Kidney epithelial cell (primary cell): ENCODE results near the gene CDC42BPA. TPM values are rescaled to one million over a fixed set of nuclear protein-coding genes. Genes with fewer than 3 reads are reported as not detected.
"Not testable (repeated sequence)": the region's sequence is repeated elsewhere in the genome, so short reads cannot be mapped to it uniquely, and the experiment has no call there.

Experiments used
- DNase-seq: peaks from one replicate; pipeline ENCODE4 v3.0.0-alpha.2; 2010; ENCODE audit warnings: low read depth
- H3K27me3 ChIP-seq: 2 replicates; pipeline ENCODE4 v1.6.0; 2011; ENCODE audit warnings: low read length; ENCODE audit not compliant: control insufficient read depth, insufficient read depth
- H3K36me3 ChIP-seq: 2 replicates; pipeline ENCODE4 v1.5.1; 2011; ENCODE audit warnings: low read length; ENCODE audit not compliant: control insufficient read depth, insufficient read depth
- H3K4me3 ChIP-seq: 2 replicates; pipeline ENCODE4 v1.5.1; 2011; ENCODE audit warnings: low read depth, mild to moderate bottlenecking, control low read depth, low read length
- CTCF ChIP-seq: IDR thresholded peaks from 2 replicates; pipeline ENCODE4 v1.5.1; 2011; ENCODE audit warnings: mild to moderate bottlenecking, moderate library complexity, low read length, control low read depth, inconsistent platforms; ENCODE audit not compliant: insufficient read depth, poor library complexity, severe bottlenecking
- total RNA-seq: library from RNA; depleted of rRNA; stranded (reverse); fragments of >200 nt; gene quantifications from 2 replicates; pipeline ENCODE4 v1.2.3, GENCODE V29; 2015

Gene CDC42BPA
- total RNA-seq, 1 donor from 2014 or later: 33.4 TPM

- TF ChIP-seq CTCF: no peak
- peaks cover 1% of the 10 kb centered on the region for H3K36me3 ChIP-seq
- no peak overlapping the region for H3K4me3 ChIP-seq
- no peaks in the 10 kb centered on the region for H3K27me3 ChIP-seq
- DNase-seq: no peak
These were observed 307.6 kb downstream of the CDC42BPA start for GRCh38 chr1:227010645-227011044.

GRCh38 chr1:227009937-227010336, 308.4 kb downstream of the CDC42BPA start:
- H3K4me3 ChIP-seq: no peak overlapping the region
- DNase-seq: no peak
- no peaks in the 10 kb centered on the region for H3K27me3 ChIP-seq
- H3K36me3 ChIP-seq: peaks cover 1% of the 10 kb centered on the region
- TF ChIP-seq CTCF: no peak

GRCh38 chr1:227006226-227006796, 312.0 kb downstream of the CDC42BPA start:
- Histone ChIP-seq H3K27me3 (no peaks in the 10 kb centered on the region), H3K4me3 (no peak overlapping the region), H3K36me3 (peaks cover 1% of the 10 kb centered on the region)
- no peak for TF ChIP-seq CTCF
- DNase-seq: no peak

- TF ChIP-seq CTCF: no peak
- Histone ChIP-seq H3K36me3 (no peaks in the 10 kb centered on the region), H3K4me3 (no peak overlapping the region), H3K27me3 (no peaks in the 10 kb centered on the region)
- DNase-seq: no peak
These were observed 313.5 kb downstream of the CDC42BPA start for GRCh38 chr1:227004796-227005195.

GRCh38 chr1:227003165-227003564, 315.1 kb downstream of the CDC42BPA start:
- TF ChIP-seq CTCF: no peak
- Histone ChIP-seq H3K36me3 (no peaks in the 10 kb centered on the region), H3K4me3 (no peak overlapping the region), H3K27me3 (no peaks in the 10 kb centered on the region)
- DNase-seq: no peak

GRCh38 chr1:227002531-227003049, 315.7 kb downstream of the CDC42BPA start:
- Histone ChIP-seq H3K36me3 (no peaks in the 10 kb centered on the region), H3K27me3 (no peaks in the 10 kb centered on the region), H3K4me3 (no peak overlapping the region)
- DNase-seq: no peak
- TF ChIP-seq CTCF: no peak

GRCh38 chr1:226999579-226999978, 318.7 kb downstream of the CDC42BPA start:
- H3K27me3 ChIP-seq, DNase-seq, H3K4me3 ChIP-seq: not testable (repeated sequence)

More at GRCh38 chr1:226999579-226999978, 318.7 kb downstream of the CDC42BPA start:
- H3K36me3 ChIP-seq: not testable (repeated sequence)
